Type B pancreatic cell (in vitro differentiated cells): ENCODE data around the gene CACNA2D1. TPM values are rescaled to one million over a fixed set of nuclear protein-coding genes. Genes with fewer than 3 reads are reported as not detected.

Source experiments
- DNase-seq: peaks from one replicate; pipeline ENCODE4 v3.0.0; 2021; ENCODE audit warnings: mixed read lengths; ENCODE audit not compliant: unreplicated experiment; ENCODE audit errors: extremely low spot score
- H3K27ac Mint-ChIP-seq: 2 replicates; pipeline ENCODE4 v1.8.0; 2021; ENCODE audit warnings: mild to moderate bottlenecking, mixed read lengths
- H3K27me3 Mint-ChIP-seq: 2 replicates; pipeline ENCODE4 v1.8.0; 2021; ENCODE audit warnings: mixed read lengths
- H3K36me3 Mint-ChIP-seq: 2 replicates; pipeline ENCODE4 v1.8.0; 2021; ENCODE audit warnings: mixed read lengths
- H3K4me1 Mint-ChIP-seq: one replicate; pipeline ENCODE4 v1.8.0; 2021; ENCODE audit warnings: mixed read lengths; ENCODE audit not compliant: unreplicated experiment
- H3K4me3 Mint-ChIP-seq: 2 replicates; pipeline ENCODE4 v1.8.0; 2021; ENCODE audit warnings: mild to moderate bottlenecking, mixed read lengths
- H3K9me3 Mint-ChIP-seq: 2 replicates; pipeline ENCODE4 v1.8.0; 2021; ENCODE audit warnings: mixed read lengths
- CTCF ChIP-seq: fragments of 200-600 bp; sonication (generic); conservative IDR thresholded peaks from 2 replicates; pipeline ENCODE4 v1.5.0; 2021; ENCODE audit warnings: antibody characterized with exemption, mild to moderate bottlenecking
- total RNA-seq: library from RNA; stranded (reverse); gene quantifications from 2 replicates; pipeline ENCODE4 v1.2.1, GENCODE V29; 2021; ENCODE audit warnings: low replicate concordance

CACNA2D1 gene
- total RNA-seq, 1 donor from 2014 or later = 21.5 TPM

GRCh38 chr7:82080254-82080927 is 363.2 kb downstream of the CACNA2D1 start:
- Mint-ChIP-seq H3K36me3 (no peaks in the 10 kb centered on the region), H3K4me1 (no peaks in the 10 kb centered on the region), H3K9me3 (no peaks in the 10 kb centered on the region), H3K4me3 (no peak overlapping the region), H3K27ac (no peak overlapping the region), H3K27me3 (no peaks in the 10 kb centered on the region)
- DNase-seq = no peak
- no peak for TF ChIP-seq CTCF

- TF ChIP-seq CTCF = no peak
- Mint-ChIP-seq H3K36me3 (no peaks in the 10 kb centered on the region), H3K27ac (no peak overlapping the region)
Measured at GRCh38 chr7:82079527-82079926, 364.1 kb downstream of the CACNA2D1 start.

GRCh38 chr7:82078807-82079206 is 364.8 kb downstream of the CACNA2D1 start:
- DNase-seq = no peak
- Mint-ChIP-seq H3K9me3 (no peaks in the 10 kb centered on the region), H3K27me3 (no peaks in the 10 kb centered on the region), H3K36me3 (no peaks in the 10 kb centered on the region), H3K4me3 (no peak overlapping the region), H3K27ac (no peak overlapping the region), H3K4me1 (no peaks in the 10 kb centered on the region)
- no peak for TF ChIP-seq CTCF

More at GRCh38 chr7:82079527-82079926, 364.1 kb downstream of the CACNA2D1 start:
- DNase-seq = no peak
- Mint-ChIP-seq H3K4me1 (no peaks in the 10 kb centered on the region), H3K9me3 (no peaks in the 10 kb centered on the region), H3K27me3 (no peaks in the 10 kb centered on the region), H3K4me3 (no peak overlapping the region)

GRCh38 chr7:82071468-82071867 is 372.1 kb downstream of the CACNA2D1 start:
- Mint-ChIP-seq H3K9me3 (no peaks in the 10 kb centered on the region), H3K27me3 (no peaks in the 10 kb centered on the region), H3K4me3 (no peak overlapping the region), H3K27ac (no peak overlapping the region), H3K36me3 (no peaks in the 10 kb centered on the region), H3K4me1 (no peaks in the 10 kb centered on the region)
- no peak for TF ChIP-seq CTCF
- DNase-seq = no peak

GRCh38 chr7:82067628-82068264 is 375.8 kb downstream of the CACNA2D1 start:
- no peaks in the 10 kb centered on the region for H3K4me1 Mint-ChIP-seq
- H3K9me3 Mint-ChIP-seq = no peaks in the 10 kb centered on the region
- H3K4me3 Mint-ChIP-seq = no peak overlapping the region
- H3K27me3 Mint-ChIP-seq = no peaks in the 10 kb centered on the region
- H3K27ac Mint-ChIP-seq = no peak overlapping the region
- TF ChIP-seq CTCF = no peak
- no peak for DNase-seq
- no peaks in the 10 kb centered on the region for H3K36me3 Mint-ChIP-seq
